ENCODE data around the gene GMDS.

DNA sequence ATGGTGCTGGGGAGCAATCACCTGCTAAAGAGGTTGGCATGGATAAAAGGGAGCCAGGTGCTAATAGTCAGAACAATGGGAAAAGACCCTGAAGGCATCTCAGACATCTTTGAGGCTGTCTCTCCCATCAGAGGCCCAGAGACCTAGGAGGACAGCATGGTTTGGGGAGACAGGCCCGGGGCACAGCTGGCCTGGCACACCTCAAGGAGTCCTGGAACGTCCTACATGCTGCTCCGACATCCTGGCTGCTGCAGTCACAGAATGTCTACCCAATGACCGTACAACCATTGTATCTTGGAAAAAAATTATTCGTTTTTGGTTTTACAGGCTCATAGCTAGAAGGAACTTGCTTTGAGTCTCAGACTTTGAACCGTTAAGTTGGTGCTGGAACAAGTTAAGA, 4.4 kb downstream of the GMDS start:
- TF ChIP-seq EZH2 (IDR thresholded peaks at IDR 0.05; ENCODE audit: low read length, missing control alignments), result no peak
- TF ChIP-seq, protein P1, sequence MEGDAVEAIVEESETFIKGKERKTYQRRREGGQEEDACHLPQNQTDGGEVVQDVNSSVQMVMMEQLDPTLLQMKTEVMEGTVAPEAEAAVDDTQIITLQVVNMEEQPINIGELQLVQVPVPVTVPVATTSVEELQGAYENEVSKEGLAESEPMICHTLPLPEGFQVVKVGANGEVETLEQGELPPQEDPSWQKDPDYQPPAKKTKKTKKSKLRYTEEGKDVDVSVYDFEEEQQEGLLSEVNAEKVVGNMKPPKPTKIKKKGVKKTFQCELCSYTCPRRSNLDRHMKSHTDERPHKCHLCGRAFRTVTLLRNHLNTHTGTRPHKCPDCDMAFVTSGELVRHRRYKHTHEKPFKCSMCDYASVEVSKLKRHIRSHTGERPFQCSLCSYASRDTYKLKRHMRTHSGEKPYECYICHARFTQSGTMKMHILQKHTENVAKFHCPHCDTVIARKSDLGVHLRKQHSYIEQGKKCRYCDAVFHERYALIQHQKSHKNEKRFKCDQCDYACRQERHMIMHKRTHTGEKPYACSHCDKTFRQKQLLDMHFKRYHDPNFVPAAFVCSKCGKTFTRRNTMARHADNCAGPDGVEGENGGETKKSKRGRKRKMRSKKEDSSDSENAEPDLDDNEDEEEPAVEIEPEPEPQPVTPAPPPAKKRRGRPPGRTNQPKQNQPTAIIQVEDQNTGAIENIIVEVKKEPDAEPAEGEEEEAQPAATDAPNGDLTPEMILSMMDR (conservative IDR thresholded peaks at IDR 0.05 in 1 of 2, IDR thresholded peaks at IDR 0.05 in 1 of 2; ENCODE audit: low read depth in 1 of 2, low read length in 2 of 2), result no peak

Data from fibroblast of lung (primary cell).